HCT116 (cell line): ENCODE data around the gene ABCC1. TPM values are rescaled to one million over a fixed set of nuclear protein-coding genes. Genes with fewer than 3 reads are reported as not detected.

Experiments
- ATAC-seq: fragments of 200-7000 bp; cut with Tn5 transposase; 2 replicates; pipeline ENCODE4 v1.9.1; 2020; ENCODE audit warnings: mild to moderate bottlenecking, moderate library complexity
- BruUV-seq: library from RNA; stranded (reverse); fragments of 400-500 nt; replicated peaks from 2 replicates; lab custom pipeline; 2021; lab: Mats Ljungman, UMichigan
- CTCF ChIA-PET: fragments of 300-600 bp; sonication (Branson Sonifier 250); formaldehyde crosslinking; loops from one replicate; lab custom pipeline; 2021; ENCODE audit warnings: antibody characterized with exemption; lab: Charles Lee
- POLR2A ChIA-PET: fragments of 300-600, 350-600 bp; sonication (Branson Sonifier 250); formaldehyde crosslinking; loops from one replicate; lab custom pipeline; 2021; ENCODE audit warnings: antibody characterized with exemption; lab: Charles Lee
- RAD21 ChIA-PET, 2 experiments: fragments of 300-600 bp; sonication (Branson Sonifier 250); formaldehyde crosslinking; loops; one replicate each; lab custom pipeline; 2023; ENCODE audit warnings: low total read pairs in 2 of 2; ENCODE audit not compliant: uncharacterized antibody in 2 of 2, unreplicated experiment in 2 of 2, low non-redundant PET in 1 of 2; lab: Charles Lee
- DNase-seq: peaks from one replicate; pipeline ENCODE4 v3.0.0-alpha.2; 2010; ENCODE audit warnings: low read depth, low spot score
- H2AFZ ChIP-seq: fragments of 200-600 bp; shearing (Covaris generic), sonication (generic); 2 replicates; pipeline ENCODE4 v1.6.1; 2017; ENCODE audit warnings: low read depth, mixed run types, mixed read lengths, antibody characterized with exemption, low read length; ENCODE audit not compliant: poor library complexity, severe bottlenecking
- H3K27ac ChIP-seq: 2 replicates; pipeline ENCODE4 v1.5.1; 2012; ENCODE audit warnings: low read depth, low read length
- H3K27me3 ChIP-seq: fragments of 200-600 bp; sonication (generic); 2 replicates; pipeline ENCODE4 v1.6.1; 2016; ENCODE audit warnings: mixed run types, low read length, mixed read lengths; ENCODE audit not compliant: insufficient read depth
- H3K36me3 ChIP-seq, 2 experiments: fragments of 200-500 bp in 1 of 2; fragments of 200-600 bp in 1 of 2; sonication (Bioruptor generic) in 1 of 2; sonication (generic) in 1 of 2; 2 replicates each; pipeline versions ENCODE4 v1.5.1 to v1.6.1; 2014 to 2016; ENCODE audit warnings: low read length in 2 of 2, inconsistent platforms in 1 of 2, mixed read lengths in 1 of 2, mixed run types in 1 of 2; ENCODE audit not compliant: insufficient read depth in 2 of 2, control insufficient read depth in 1 of 2
- H3K4me1 ChIP-seq, 2 experiments: fragments of 200-600 bp in 1 of 2; sonication (generic) in 1 of 2; 2 replicates each; pipeline versions ENCODE4 v1.5.1 to v1.6.1; 2012 to 2017; ENCODE audit warnings: low read length in 2 of 2, inconsistent platforms in 1 of 2, mild to moderate bottlenecking in 1 of 2, mixed read lengths in 1 of 2, mixed run types in 1 of 2, moderate library complexity in 1 of 2; ENCODE audit not compliant: insufficient read depth in 2 of 2, control insufficient read depth in 1 of 2
- H3K4me2 ChIP-seq: fragments of 200-600 bp; sonication (generic); 2 replicates; pipeline ENCODE4 v1.6.1; 2017; ENCODE audit warnings: mixed run types, low read length, mixed read lengths
- H3K4me3 ChIP-seq, 2 experiments: fragments of 200-600 bp in 1 of 2; sonication (generic) in 1 of 2; replicated peaks in 1 of 2; 2 replicates each; pipeline ENCODE4 v1.5.1; 2011 to 2016; ENCODE audit warnings: low read length in 2 of 2, control low read depth in 1 of 2, low read depth in 1 of 2, mild to moderate bottlenecking in 1 of 2, mixed read lengths in 1 of 2, mixed run types in 1 of 2
- H3K79me2 ChIP-seq: fragments of 200-600 bp; sonication (generic); 2 replicates; pipeline ENCODE4 v1.6.1; 2017; ENCODE audit warnings: mild to moderate bottlenecking, mixed run types, low read length, moderate library complexity, mixed read lengths; ENCODE audit not compliant: insufficient read depth
- H3K9ac ChIP-seq: fragments of 200-600 bp; sonication (generic); 2 replicates; pipeline ENCODE4 v1.6.1; 2016; ENCODE audit warnings: low read length, mixed read lengths
- H3K9me2 ChIP-seq: fragments of 200-600 bp; sonication (generic), shearing (Covaris generic); 2 replicates; pipeline ENCODE4 v1.6.1; 2017; ENCODE audit warnings: mixed run types, mild to moderate bottlenecking, moderate library complexity; ENCODE audit not compliant: insufficient read depth
- H3K9me3 ChIP-seq, 2 experiments: fragments of 200-500 bp in 1 of 2; fragments of 200-600 bp in 1 of 2; sonication (Bioruptor generic) in 1 of 2; sonication (generic) in 1 of 2; 2 replicates each; pipeline ENCODE4 v1.6.1; 2014 to 2017; ENCODE audit warnings: low read length in 2 of 2, mixed read lengths in 2 of 2, inconsistent platforms in 1 of 2, low read depth in 1 of 2, mild to moderate bottlenecking in 1 of 2, mixed run types in 1 of 2, moderate library complexity in 1 of 2; ENCODE audit not compliant: control insufficient read depth in 1 of 2, insufficient read depth in 1 of 2
- H4K20me1 ChIP-seq: fragments of 200-600 bp; sonication (generic), shearing (Covaris generic); 2 replicates; pipeline ENCODE4 v1.6.1; 2017; ENCODE audit warnings: mixed run types, mild to moderate bottlenecking, moderate library complexity; ENCODE audit not compliant: insufficient read depth
- CTCF ChIP-seq, 3 experiments: fragments of 200-600 bp in 1 of 3; sonication (generic) in 1 of 3; IDR thresholded peaks in 2 of 3; conservative IDR thresholded peaks in 1 of 3; 2 replicates each; pipeline ENCODE4 v1.5.1; 2012 to 2017; ENCODE audit warnings: low read depth in 2 of 3, low read length in 2 of 3, antibody characterized with exemption in 1 of 3, borderline replicate concordance in 1 of 3, control low read depth in 1 of 3, mild to moderate bottlenecking in 1 of 3, mixed read lengths in 1 of 3, mixed run types in 1 of 3, moderate library complexity in 1 of 3; ENCODE audit not compliant: insufficient read depth in 1 of 3
- EGR1 ChIP-seq: IDR thresholded peaks from 2 replicates; pipeline ENCODE4 v1.6.1; 2012; ENCODE audit warnings: low read depth
- ELF1 ChIP-seq: IDR thresholded peaks from 2 replicates; pipeline ENCODE4 v1.6.1; 2012; ENCODE audit warnings: low read depth, borderline replicate concordance
- EZH2 ChIP-seq: fragments of 200-600 bp; sonication (generic); IDR thresholded peaks from 2 replicates; pipeline ENCODE4 v1.6.1; 2017; ENCODE audit warnings: antibody characterized with exemption, mixed run types
- EZH2phosphoT487 ChIP-seq: fragments of 200-600 bp; IDR thresholded peaks from 2 replicates; pipeline ENCODE4 v1.6.1; 2018; ENCODE audit warnings: antibody characterized with exemption, borderline replicate concordance
- FOSL1 ChIP-seq: IDR thresholded peaks from 2 replicates; pipeline ENCODE4 v1.6.1; 2012; ENCODE audit warnings: low read depth
- MAX ChIP-seq: IDR thresholded peaks from 2 replicates; pipeline ENCODE4 v1.6.1; 2012
- POLR2AphosphoS5 ChIP-seq: IDR thresholded peaks from 2 replicates; pipeline ENCODE4 v1.6.1; 2011; ENCODE audit warnings: mild to moderate bottlenecking, low read depth, low read length, moderate library complexity
- RAD21 ChIP-seq: IDR thresholded peaks from 2 replicates; pipeline ENCODE4 v1.6.1; 2012; ENCODE audit warnings: low read depth, mild to moderate bottlenecking
- SIN3A ChIP-seq: IDR thresholded peaks from 2 replicates; pipeline ENCODE4 v1.6.1; 2012; ENCODE audit warnings: low read depth
- SP1 ChIP-seq: IDR thresholded peaks from 2 replicates; pipeline ENCODE4 v1.6.1; 2012; ENCODE audit warnings: low read depth
- TCF7L2 ChIP-seq: IDR thresholded peaks from 2 replicates; pipeline ENCODE4 v1.7.0; 2011; ENCODE audit warnings: borderline replicate concordance, inconsistent platforms; ENCODE audit not compliant: insufficient read depth, insufficient read length; ENCODE audit errors: extremely low read depth
- YY1 ChIP-seq: IDR thresholded peaks from 2 replicates; pipeline ENCODE4 v1.6.1; 2011; ENCODE audit warnings: low read length, low read depth, moderate library complexity, mild to moderate bottlenecking; ENCODE audit not compliant: insufficient replicate concordance; ENCODE audit errors: extremely low read depth
- ZFX ChIP-seq: fragments of 450-650 bp; IDR thresholded peaks from 2 replicates; pipeline ENCODE4 v1.6.1; 2017
- ZNF274 ChIP-seq: fragments of 200-500 bp; sonication (Bioruptor generic); IDR thresholded peaks from 2 replicates; pipeline ENCODE4 v1.6.1; 2014; ENCODE audit warnings: mild to moderate bottlenecking, low read depth, low read length, inconsistent platforms
- intact Hi-C: fragments of 100-400 bp; cut with micrococcal nuclease; formaldehyde crosslinking; loops from 2 replicates; pipeline ENCODE4 v1.10.0; 2022
- total RNA-seq: library from RNA; stranded (reverse); gene quantifications from one replicate; pipeline ENCODE4 v1.2.1, GENCODE V29; 2021; ENCODE audit not compliant: unreplicated experiment
- TF ChIP-seq, protein P1 (sequence below): IDR thresholded peaks from 2 replicates; pipeline ENCODE4 v1.6.1; 2011; ENCODE audit warnings: mild to moderate bottlenecking, low read length, moderate library complexity; ENCODE audit not compliant: insufficient replicate concordance; ENCODE audit errors: extremely low read depth

The ABCC1 gene
- total RNA-seq, 1 experiment from 2014 or later: 61.9 TPM

GRCh38 chr16:16001596-16002255, 52.3 kb downstream of the ABCC1 start:
- DNase-seq (no peak), ATAC-seq (no peak)
- H3K36me3 ChIP-seq: no peaks in the 10 kb centered on the region
- H3K4me1 ChIP-seq: peaks cover 28 to 40% of the 10 kb centered on the region in 2 experiments
- no peak overlapping the region for H2AFZ ChIP-seq
- H3K27me3 ChIP-seq: no peaks in the 10 kb centered on the region
- no peaks in the 10 kb centered on the region for H3K9me3 ChIP-seq
- ChIA-PET CTCF (no interaction called here), POLR2A (no interaction called here), RAD21 (no interaction called here)
- H3K9me2 ChIP-seq: no peaks in the 10 kb centered on the region
- BruUV-seq: no TSS peak
- TF ChIP-seq ZFX: no peak
- no peak for TF ChIP-seq FOSL1
- no peak for TF ChIP-seq TCF7L2
- no peak for TF ChIP-seq POLR2AphosphoS5
- no peak for TF ChIP-seq EGR1
- TF ChIP-seq, protein P1, sequence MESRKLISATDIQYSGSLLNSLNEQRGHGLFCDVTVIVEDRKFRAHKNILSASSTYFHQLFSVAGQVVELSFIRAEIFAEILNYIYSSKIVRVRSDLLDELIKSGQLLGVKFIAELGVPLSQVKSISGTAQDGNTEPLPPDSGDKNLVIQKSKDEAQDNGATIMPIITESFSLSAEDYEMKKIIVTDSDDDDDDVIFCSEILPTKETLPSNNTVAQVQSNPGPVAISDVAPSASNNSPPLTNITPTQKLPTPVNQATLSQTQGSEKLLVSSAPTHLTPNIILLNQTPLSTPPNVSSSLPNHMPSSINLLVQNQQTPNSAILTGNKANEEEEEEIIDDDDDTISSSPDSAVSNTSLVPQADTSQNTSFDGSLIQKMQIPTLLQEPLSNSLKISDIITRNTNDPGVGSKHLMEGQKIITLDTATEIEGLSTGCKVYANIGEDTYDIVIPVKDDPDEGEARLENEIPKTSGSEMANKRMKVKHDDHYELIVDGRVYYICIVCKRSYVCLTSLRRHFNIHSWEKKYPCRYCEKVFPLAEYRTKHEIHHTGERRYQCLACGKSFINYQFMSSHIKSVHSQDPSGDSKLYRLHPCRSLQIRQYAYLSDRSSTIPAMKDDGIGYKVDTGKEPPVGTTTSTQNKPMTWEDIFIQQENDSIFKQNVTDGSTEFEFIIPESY: no peak
- TF ChIP-seq SIN3A: no peak
- TF ChIP-seq YY1: no peak
- TF ChIP-seq EZH2phosphoT487: no peak
- no peak for TF ChIP-seq ZNF274
- no peak for TF ChIP-seq RAD21
- no peak for TF ChIP-seq SP1
- no peak for TF ChIP-seq ELF1
- TF ChIP-seq EZH2: no peak
- TF ChIP-seq MAX: no peak
- TF ChIP-seq CTCF (IDR thresholded peaks at IDR 0.05 in 2 of 3, conservative IDR thresholded peaks at IDR 0.05 in 1 of 3; ENCODE audit: borderline replicate concordance in 1 of 3, insufficient read depth in 1 of 3, low read depth in 2 of 3, low read length in 2 of 3): no peak
- no peaks in the 10 kb centered on the region for H4K20me1 ChIP-seq
- no peak overlapping the region for H3K4me3 ChIP-seq
- no peak overlapping the region for H3K9ac ChIP-seq
- H3K79me2 ChIP-seq: peaks cover 88% of the 10 kb centered on the region
- no peak overlapping the region for H3K4me2 ChIP-seq
- intact Hi-C loops: no loop called here
- no peak overlapping the region for H3K27ac ChIP-seq
